EH (cell line): ENCODE data around the gene PRKAG2.
"Not testable (repeated sequence)": the region's sequence is repeated elsewhere in the genome, so short reads cannot be mapped to it uniquely, and the experiment has no call there.

Experiments
- DNase-seq: peaks from one replicate; pipeline ENCODE4 v3.0.0-alpha.2; 2015; ENCODE audit warnings: low read depth

PRKAG2 gene

DNA sequence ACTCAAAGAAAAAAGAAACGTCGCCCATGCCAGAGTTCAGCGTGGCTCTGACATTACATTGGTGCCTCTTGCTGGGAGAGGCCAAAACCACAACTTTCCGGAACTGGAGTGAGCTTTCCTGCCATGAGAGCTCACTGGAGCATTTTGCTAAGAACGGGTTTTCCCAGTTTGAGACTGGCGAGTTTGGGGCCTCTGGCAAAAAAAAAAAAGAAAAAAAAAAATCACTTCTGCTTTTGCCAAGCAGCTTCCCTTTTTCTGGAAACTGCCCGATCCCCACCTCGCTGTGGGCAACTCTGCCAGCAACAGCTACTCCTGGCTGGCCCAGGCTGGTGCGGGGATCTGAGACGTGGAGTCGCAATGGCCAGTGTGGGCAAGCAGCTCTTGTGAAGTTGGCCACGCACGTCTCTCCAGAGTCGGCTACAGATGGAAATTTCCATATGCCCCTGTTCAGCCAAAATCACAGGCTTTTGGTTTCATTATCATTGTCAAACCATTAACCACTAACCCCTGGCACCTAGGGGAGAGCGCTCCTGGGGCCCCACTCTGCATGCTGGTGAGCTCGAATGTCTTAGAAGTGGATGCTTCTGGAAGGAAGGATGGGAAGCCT lies 25.7 kb downstream of the PRKAG2 start:
- no peak for DNase-seq

DNA sequence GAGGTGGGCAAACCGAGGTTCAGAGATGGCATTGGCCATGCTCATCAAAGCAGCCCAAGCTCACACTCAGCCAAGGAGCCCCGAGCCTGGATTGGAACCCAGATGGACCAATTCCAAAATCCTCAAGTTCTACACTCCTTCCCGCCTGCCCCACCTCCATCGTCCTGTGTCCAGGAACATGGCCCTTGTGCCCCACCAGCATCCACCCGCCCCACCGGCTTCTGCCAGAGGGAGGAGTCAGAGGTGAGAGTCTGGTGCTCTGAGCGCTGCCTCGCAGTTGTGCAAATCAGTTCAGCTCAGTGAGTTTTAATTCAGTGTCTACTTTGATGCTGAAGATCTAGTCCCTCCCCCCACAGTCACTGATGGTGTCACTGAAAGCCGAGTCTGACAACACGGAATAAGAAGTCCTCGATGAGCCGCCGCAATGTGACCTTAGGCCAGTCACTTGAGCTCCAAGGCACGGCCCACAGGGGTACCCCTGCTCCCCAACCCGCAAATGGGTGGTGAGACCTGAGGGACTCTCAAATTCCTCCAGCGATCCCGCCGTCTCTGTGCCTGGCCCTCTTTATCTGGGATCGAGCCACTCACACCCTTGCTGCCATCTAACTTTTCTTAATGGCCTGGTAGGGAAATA lies 26.3 kb downstream of the PRKAG2 start:
- no peak for DNase-seq

DNA sequence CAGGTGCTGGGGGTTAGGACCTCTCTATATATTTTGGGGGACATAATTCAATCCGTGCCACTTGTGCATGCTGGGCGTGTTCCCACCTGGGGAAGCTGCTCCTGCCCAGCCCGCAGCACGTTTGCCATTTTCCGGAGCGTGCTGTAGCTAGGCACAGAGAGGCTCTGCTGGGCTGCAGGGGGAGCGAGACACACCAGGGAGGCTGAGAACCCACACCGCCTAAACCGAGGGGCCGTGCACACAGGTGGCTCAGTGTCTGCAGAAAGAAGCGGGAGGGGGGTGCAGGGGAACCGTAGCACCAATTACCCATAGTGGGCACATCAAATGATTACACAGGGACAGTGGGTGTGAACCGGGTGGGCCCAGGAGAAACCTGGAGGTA lies 27.0 kb downstream of the PRKAG2 start:
- DNase-seq = no peak

DNA sequence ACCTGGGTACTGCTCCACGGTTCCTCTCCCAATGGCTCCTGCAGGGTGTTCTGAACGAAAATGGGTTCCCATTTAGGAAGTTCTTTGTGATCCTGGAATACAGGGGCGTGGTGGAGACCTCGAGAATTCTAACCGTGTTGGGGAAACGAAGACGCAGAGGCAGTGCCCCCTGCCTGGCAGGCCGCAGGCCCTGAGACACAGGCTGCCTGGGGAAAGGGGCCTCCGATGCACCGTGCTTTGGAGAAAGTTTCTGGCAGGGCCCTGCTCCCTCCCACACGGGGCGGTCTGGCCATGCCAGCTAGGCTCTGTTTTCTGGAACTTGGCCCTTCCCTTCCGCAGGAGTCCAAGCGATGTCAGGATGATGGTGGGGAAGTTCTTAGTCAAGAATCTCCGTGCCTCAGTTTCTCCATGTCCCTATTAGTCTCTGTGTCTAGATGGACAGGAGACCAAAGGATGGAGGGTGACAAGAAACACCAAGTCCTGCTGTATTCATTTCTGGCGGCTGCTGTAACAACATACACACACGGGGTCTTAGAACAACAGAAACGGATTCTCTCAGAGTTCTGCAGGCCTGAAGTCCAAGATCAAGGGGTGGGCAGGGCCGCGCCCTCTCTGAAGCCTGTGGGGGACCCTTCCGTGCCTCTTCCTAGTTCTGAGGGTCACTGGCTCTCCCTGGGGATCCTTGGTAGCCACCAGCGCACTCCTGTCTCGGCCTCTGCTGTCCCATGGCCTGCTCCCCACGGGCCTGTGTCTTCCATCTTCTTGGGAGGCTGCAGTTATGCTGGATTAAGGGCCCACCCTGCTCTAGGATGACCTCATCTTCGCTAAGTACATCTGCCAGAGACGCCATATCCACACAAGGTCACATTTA lies 27.7 kb downstream of the PRKAG2 start:
- no peak for DNase-seq

DNA sequence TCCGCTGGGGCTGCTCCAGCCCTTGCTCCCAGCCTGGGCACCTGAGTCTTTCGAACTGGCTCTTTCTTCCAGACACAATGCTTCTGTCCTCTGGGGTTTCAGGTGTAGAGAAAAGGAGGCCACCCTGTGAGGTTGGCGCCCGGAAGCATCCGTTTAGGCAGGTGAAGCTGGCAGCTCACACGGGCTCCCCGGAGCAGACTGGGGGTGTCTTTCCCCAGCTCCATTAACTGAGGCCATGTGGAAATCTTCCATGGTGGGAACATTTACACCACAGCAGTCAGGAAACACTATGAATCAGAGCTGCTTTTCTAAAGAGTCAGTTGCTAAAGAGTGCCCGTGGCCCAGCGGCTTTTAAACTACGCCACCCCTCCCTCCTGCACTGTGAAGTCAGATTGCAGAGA lies 29.2 kb downstream of the PRKAG2 start:
- DNase-seq = no peak

DNA sequence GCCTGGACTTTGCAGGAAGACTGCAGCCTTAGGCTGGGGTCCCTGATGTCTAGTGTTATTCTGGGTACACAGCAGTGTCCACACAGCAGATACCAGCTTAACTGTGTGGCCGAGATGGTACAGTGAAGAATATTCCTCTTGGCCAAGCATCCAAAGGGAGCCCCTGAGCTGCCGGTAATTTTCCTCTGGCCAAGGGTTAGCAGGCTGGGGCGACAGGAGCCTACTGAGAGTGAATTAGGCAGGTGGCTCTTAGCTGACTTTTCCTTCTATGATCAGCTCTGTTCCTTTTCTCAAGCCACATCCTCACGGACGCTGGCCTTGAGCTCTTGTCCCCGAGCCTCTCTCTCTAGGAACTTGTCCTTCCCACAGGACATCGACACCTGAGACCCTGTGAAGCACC lies 29.8 kb downstream of the PRKAG2 start:
- DNase-seq = no peak

DNA sequence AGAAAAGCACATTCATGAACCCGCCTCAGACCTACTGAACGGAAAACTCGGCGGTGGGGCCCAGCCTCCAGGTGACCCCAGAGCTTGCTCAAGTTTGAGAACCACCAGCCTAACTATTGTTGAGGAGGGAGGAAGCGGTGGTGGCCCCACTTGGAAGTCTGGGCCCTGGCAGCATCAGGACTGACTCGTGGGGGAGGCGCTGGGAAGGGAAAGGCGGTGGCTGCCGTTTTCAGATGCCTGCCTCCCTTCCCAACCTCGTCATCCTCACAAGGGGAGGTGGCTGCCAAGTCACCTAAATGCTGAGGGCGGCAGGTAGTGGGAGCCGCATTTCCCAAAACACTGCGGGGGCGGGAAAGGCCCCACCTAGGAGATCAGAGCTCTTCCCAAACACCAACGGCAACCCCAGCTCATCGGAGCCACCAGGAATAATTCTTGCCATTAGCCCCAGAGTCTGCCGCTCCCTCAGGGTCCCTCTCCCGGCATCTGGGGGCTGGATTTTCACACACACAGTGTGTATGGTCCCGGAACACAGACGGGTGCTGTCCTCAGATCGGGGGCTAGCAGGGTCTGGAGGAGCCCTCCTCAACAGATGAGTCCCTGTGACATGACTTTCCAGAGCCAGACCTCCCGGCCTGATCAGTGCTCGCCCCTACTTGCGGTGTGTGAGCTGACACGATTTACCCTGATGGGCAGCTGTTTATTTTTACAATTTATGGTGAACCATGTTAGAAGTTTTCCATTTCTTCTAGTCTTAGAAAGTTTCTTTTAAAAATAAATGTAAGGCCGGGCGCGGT lies 31.3 kb downstream of the PRKAG2 start:
- DNase-seq = no peak

DNA sequence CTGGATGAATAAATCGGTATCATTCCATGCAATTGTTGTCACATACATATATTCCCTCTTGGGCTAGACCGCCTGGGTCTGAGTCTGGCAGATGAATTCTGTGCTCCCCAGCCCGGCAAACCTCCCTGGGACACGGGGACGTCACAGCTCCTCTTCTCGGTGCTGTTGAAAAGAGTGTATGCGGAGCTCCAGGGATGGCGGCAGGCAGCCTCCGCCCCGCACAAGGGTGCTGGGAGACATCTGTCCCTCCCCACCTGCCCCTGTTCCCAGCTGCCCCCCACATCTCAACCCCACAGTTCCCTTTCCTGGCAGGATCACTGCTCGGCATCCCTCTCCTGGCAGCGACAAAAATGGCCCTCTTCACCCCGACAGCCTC lies 32.1 kb downstream of the PRKAG2 start:
- no peak for DNase-seq

DNA sequence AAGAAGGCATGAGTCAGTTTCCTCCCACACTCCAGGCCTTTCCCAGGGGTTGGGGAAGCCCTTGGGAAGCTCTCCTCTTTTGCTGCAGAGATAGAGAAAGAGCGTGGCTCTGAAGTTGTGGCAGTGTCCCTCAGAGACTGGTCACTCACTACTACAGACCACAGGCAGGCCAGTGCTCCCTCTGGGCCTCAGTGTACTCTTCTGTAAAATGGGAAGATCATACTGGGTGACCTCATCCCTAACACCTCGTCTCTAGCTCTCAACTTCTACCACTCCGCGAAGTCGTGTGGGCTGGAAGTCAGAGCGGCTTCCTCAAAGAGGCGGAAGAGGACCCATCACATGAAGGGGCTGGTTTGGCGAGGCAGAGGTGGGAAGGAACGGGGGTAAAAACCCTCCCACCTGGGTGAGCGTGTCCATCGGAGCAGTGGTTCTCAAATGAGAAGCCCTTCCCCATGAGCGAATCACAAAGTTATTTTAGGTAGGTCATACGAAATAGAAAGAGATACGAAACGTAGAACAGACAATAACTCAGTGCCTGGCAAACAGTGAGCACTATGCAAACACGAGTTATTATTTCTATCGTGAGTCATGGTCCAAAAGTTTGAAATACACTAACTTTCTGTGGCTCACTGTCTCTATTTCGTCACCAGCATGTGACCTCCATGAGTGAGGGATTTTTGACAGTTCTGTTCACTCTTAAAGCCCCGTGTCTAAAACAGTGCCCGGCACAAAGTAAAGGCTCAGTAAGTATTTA lies 32.7 kb downstream of the PRKAG2 start:
- DNase-seq = peak; percentile 31

DNA sequence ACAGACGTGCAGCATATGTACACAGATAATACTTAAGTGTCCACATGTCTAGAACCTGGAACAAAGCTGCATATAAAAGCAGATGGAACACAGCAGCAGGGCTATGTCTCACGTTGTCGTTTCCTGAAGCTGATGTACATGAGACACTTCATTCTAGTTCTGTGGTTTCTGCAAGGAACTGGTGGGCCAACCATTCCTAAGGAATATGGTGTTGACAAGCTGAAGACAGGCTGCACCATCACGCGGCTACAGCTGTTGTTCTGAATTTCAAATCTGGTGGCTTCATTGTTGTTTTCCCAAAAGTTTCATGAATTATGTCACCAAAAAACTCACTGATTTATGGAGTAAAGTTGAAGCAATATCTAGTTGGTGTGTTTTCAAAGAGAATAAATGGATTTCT lies 33.7 kb downstream of the PRKAG2 start:
- DNase-seq = no peak

DNA sequence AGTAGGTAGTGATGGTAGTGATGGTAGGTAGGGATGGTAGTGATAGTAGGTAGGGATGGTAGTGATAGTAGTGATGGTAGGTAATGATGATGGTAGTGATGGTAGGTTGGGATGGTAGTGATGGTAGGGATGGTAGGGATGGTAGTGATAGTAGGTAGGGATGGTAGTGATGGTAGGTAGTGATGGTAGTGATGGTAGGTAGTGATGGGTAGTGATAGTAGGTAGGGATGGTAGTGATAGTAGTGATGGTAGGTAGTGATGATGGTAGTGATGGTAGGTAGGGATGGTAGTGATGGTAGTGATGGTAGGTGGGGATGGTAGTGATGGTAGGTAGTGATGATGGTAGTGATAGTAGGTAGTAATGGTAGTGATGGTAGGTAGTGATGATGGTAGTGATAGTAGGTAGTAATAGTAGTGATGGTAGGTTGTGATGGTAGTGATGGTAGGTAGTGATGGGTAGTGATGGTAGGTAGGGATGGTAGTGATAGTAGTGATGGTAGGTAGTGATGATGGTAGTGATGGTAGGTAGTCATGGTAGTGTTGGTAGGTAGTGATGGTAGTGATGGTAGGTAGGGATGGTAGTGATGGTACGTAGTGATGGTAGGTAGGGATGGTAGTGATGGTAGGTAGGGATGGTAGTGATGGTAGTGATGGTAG lies 35.4 kb downstream of the PRKAG2 start:
- not testable (repeated sequence) for DNase-seq

DNA sequence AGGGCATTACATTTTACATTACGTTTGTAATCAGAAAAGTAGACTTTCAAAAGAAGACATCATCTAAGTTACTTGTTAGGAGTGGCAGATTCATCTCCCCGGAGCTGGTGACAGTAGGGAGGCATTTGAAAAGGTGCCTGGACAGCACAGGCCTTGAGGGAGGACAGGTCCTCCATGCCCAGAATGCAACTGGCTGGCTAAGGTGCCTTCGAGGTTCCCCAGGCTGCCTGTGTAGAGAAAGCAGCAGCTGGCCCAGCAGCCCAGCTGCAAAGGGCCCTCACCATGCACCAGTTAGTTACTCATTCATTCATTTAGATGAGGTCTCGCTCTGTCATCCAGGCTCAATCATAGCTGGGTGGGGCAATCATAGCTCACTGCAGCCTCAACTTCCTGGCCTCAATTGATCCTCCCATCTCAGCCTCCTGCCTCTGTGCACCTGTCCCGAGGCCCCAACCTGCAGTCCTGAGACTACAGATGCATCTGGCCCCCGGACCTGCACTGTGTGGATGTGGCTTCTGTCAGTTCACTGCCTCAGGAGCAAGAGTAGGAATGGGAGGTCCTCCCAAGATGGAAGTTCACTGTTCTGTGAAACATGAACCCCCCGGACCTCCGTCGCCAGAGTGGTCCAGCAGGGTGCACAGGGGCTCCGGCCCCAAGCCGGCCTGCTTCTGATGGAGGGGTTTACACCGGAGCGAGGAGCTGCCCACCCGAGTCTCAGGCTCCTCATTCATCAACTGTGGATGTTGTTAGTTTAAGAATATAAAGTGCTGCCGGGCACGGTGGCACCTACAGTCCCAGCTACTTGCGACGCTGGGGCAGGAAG lies 36.6 kb downstream of the PRKAG2 start:
- DNase-seq = no peak

DNA sequence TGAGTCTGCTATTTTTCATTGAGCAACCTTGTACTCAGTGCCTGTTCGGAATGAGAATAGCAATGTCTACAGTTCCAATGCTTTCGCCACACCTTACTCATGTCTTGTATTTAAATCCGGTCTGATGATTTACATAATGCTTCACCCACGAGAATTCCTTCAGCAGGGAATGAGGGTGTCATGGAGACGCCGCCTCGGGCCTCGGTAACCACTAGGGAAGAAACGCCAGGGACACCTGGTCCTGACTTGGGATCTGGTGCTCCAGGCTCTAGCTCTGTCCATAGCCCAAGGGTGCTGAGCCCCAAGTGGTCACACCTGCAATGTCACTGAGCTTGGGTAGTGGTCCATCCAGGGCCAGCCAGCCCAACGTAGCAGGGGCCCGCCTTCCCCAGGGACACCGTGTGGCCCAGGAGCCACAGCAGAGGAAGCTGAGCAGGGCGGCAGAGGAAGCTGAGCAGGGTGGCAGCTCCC lies 37.4 kb downstream of the PRKAG2 start:
- no peak for DNase-seq

DNA sequence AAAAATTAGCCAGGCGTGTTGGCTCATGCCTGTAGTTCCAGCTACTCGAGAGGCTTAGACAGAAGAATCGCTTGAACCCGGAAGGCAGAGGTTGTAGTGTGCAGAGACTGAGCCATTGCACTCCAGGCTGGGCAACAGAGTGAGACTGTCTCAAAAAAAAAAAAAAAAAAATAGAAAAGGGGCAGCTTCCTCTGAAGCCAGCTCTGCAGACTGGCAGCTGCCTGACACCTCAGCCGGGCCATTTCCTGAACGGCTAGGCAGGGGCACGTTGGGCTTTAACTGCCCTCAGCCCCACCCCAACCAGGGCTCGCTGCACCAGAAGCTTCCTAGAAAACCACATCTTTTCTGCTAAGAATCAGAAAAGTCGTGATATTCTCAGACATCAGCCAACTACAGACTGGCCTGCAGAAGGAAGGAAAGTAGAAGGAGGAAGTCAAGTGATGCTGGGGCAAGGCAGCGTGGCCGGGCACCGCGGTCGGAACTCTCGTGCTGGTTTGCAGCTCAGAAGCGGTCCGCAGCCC lies 38.0 kb downstream of the PRKAG2 start:
- no peak for DNase-seq

DNA sequence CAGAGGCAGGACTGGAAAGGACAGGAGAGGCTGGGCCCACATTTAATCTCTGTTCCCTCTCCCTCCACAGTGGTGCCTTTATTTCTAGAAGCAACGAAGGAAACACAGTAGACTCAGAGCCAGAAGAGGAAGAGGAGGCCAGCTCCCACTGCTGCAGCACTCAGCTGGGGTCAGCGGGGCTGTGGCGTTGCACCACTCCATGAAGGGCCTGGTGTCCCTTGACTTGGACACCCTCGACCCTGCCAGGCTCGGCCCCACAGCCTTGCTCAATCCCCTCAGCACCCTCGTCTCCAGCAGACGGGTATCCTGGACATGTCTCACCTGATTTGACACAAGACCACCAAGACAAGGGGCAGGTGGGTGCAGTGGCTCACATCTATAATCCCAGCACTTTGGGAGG lies 38.8 kb downstream of the PRKAG2 start:
- no peak for DNase-seq

DNA sequence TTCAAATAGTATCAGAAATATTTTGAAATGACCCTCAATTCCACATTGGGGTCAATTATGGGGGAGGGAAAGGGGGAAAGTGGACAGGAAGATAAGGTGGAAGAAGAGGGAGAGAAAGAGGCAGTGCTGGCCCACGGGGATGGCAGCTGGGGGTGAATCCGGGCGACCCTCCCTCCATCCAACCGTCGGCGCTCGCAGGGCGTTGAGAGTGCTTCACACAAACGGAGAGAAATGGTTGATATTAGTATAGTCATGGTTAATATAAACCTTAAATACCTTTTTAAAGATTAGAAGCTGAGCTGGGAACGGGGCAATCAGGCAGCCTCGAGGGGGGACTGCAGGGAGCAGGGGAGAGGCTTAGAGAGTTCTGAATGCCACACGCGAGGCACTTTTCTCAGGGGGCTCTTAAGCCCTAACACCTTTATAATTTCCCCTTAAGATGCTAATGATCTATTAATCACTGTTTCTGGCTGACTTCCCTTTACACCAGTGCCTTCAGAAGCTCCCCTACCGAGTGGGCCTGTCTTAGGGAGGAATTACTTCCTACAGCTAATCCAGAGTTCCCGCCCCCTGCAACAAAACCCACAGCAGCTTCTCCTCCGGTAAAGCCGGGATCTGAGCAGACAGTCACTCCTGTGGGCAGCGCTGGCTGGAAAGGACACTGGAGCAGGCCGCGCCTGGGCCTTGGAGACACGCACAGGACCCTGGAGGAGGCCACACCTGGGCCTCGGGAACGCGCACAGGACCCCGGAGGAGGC lies 39.5 kb downstream of the PRKAG2 start:
- no peak for DNase-seq

DNA sequence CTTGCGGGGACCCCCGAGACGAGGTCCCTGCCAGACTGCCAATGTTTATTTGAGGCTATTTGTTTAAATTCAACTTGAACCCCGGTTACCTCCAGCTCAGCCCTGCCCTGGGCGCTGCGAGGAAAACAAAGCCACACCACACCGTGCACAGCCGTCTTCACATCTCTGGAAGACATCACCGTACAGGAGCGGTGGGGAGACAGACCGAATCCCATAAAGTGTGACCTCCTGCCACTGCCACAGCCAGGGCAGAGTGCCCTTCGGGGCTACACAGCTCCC lies 40.0 kb downstream of the PRKAG2 start:
- no peak for DNase-seq

DNA sequence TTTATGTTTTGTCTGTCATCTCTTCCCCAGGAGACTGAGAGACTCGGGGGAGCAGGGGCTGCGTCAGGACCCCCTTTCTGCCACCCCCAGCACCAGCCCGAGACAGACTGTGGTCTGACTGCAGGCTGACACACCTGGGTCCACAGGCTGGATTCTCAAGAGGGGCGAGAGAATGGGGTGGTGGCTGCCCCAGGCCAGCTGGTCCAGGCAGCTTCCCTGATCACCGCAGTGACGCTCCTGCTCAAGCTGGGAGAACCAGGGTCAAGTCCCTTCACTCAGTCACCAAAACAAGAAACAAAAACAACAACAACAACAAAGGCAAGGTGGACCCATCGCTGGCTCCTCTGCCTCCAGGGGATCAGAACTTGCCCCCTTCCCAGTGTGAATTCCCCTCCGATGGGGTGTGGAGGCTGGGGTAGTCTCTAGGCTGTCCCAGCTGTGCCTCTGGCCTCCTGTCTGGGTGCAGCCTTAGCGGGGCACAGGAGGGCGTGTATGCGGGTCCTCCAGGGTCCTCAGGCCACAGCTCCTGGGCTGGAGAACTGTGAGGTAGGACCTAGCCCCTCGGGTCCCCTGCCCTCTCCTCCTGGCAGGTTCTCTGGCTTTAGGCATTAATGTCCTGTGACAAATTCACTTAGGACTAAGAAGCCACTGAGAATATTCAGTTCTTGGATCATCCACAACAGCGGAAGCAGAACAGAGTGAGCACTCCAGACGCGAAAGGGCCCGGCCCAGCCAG lies 40.6 kb downstream of the PRKAG2 start:
- DNase-seq = no peak

DNA sequence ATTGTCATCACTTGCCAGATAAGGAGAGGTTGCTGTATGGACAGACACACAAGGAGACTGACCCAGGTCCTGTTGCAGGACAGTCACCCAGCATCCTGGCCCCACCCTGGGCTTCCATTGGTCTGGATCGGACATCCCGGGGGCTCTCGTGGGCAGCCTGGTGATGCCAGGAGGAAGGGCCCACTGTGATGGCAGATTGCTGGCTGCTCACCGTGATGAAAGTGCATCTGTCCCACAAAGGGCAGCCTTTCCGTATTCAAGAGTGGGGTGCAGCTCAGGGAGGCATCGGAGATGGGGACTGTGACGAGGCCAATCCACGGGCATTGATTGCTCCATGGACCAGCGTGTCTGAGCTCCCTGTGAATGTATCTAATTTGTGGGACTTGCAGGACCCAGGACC lies 41.3 kb downstream of the PRKAG2 start:
- DNase-seq = no peak
